AG04450 (cell line): Measurements from ENCODE around the gene VPS13D. TPM values are rescaled to one million over a fixed set of nuclear protein-coding genes. Genes with fewer than 3 reads are reported as not detected.

Experiments
- CTCF ChIA-PET: fragments of 300-600, 350-600 bp; formaldehyde crosslinking; extraction: SDS; loops from one replicate; lab custom pipeline; 2022; ENCODE audit warnings: antibody characterized with exemption, inconsistent platforms; lab: Charles Lee
- POLR2A ChIA-PET: fragments of 350-600 bp; formaldehyde crosslinking; extraction: SDS; loops from one replicate; lab custom pipeline; 2021; ENCODE audit warnings: antibody characterized with exemption, inconsistent platforms; lab: Yijun Ruan, JAX
- DNase-seq: peaks from one replicate; pipeline ENCODE4 v3.0.0-alpha.2; 2011; ENCODE audit warnings: low read depth, low spot score
- H3K27ac ChIP-seq: one replicate; pipeline ENCODE4 v1.5.1; 2012; ENCODE audit warnings: low read depth, low read length, control low read depth
- H3K27me3 ChIP-seq: one replicate; pipeline ENCODE4 v1.6.0; 2012; ENCODE audit warnings: low read length; ENCODE audit not compliant: control insufficient read depth, insufficient read depth
- H3K4me3 ChIP-seq: 2 replicates; pipeline ENCODE4 v1.5.1; 2011; ENCODE audit warnings: mild to moderate bottlenecking, low read depth, low read length, control low read depth
- H3K9me3 ChIP-seq: 2 replicates; pipeline ENCODE4 v1.5.1; 2012; ENCODE audit warnings: low read length; ENCODE audit not compliant: control insufficient read depth, insufficient read depth
- CTCF ChIP-seq: IDR thresholded peaks from 2 replicates; pipeline ENCODE4 v1.5.1; 2011; ENCODE audit warnings: low read depth, low read length, control low read depth, inconsistent platforms
- polyA plus RNA-seq: library from polyadenylated mRNA; depleted of rRNA; stranded (reverse); fragments of >200 nt; gene quantifications from 2 replicates; pipeline ENCODE4 v1.2.3, GENCODE V29; 2011

The VPS13D gene
- polyA plus RNA-seq, 1 experiment, result 18.3 TPM

GRCh38 chr1:12506281-12507280, 276.8 kb downstream of the VPS13D start:
- DNase-seq, result no peak
- no peak overlapping the region for H3K27ac ChIP-seq
- no peaks in the 10 kb centered on the region for H3K27me3 ChIP-seq
- TF ChIP-seq CTCF, result no peak
- ChIA-PET POLR2A (no interaction called here), CTCF (interaction anchor here (0.6 kb wide), 1 partner anchor 57 kb away, joined by 3 read pairs; no protein-coding TSS in a partner anchor)
- no peak overlapping the region for H3K4me3 ChIP-seq
- no peaks in the 10 kb centered on the region; the same call in 1 of the 2 replicates for H3K9me3 ChIP-seq

DNA sequence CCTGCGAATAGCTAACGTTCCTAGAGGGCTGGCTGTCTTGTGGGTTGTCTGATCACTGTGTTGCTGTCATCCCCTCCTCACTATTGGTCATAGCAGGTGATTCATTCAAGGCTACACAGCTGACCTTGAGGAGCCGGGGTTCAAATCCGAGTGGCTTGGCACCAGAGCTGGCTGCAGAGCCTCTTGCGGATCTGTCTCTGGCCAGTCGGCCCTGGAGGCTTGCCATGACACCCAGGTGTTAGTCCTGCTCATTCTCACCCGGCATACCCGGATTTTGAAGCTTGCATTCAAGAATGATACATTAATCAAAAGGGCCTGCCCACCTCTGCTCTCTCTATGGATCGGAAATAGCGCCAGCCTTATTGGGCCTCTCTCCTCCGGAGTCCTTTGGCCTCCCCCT, 277.8 kb downstream of the VPS13D start:
- no peak overlapping the region for H3K27ac ChIP-seq
- no peaks in the 10 kb centered on the region for H3K27me3 ChIP-seq
- no peaks in the 10 kb centered on the region; the same call in 1 of the 2 replicates for H3K9me3 ChIP-seq
- ChIA-PET POLR2A (no interaction called here), CTCF (no interaction called here)
- no peak overlapping the region for H3K4me3 ChIP-seq
- TF ChIP-seq CTCF, result no peak
- no peak for DNase-seq

- no peaks in the 10 kb centered on the region; the same call in 1 of the 2 replicates for H3K9me3 ChIP-seq
- DNase-seq, result no peak
- no peak overlapping the region for H3K4me3 ChIP-seq
- no peak for TF ChIP-seq CTCF
- H3K27ac ChIP-seq, result no peak overlapping the region
- ChIA-PET CTCF (no interaction called here), POLR2A (no interaction called here)
- H3K27me3 ChIP-seq, result no peaks in the 10 kb centered on the region
Observed at GRCh38 chr1:12508849-12509248, 279.0 kb downstream of the VPS13D start.

GRCh38 chr1:12511128-12511484, 281.3 kb downstream of the VPS13D start:
- H3K27ac ChIP-seq, result no peak overlapping the region
- no peak for TF ChIP-seq CTCF
- POLR2A ChIA-PET, result interaction anchor here (0.6 to 1.3 kb wide), 2 partner anchors 30 to 107 kb away, joined by 3 read pairs; partner anchors contain the start of gene DHRS3
- no peak for DNase-seq
- H3K9me3 ChIP-seq, result no peaks in the 10 kb centered on the region; the same call in 1 of the 2 replicates
- no peaks in the 10 kb centered on the region for H3K27me3 ChIP-seq
- CTCF ChIA-PET, result interaction anchor here (1.2 to 1.8 kb wide), 3 partner anchors 29 to 197 kb away, joined by 3 to 11 read pairs (median 4); no protein-coding TSS in a partner anchor
- H3K4me3 ChIP-seq, result no peak overlapping the region
